NT2/D1 (cell line): ENCODE results near the gene SLC6A13.

Experiments
- DNase-seq: peaks from one replicate; pipeline ENCODE4 v3.0.0-alpha.2; 2011; ENCODE audit warnings: low read depth, low spot score
- H3K27me3 ChIP-seq: 2 replicates; pipeline ENCODE4 v1.6.0; 2011; ENCODE audit warnings: mild to moderate bottlenecking; ENCODE audit not compliant: insufficient read length, insufficient read depth
- H3K36me3 ChIP-seq: 2 replicates; pipeline ENCODE4 v1.6.1; 2011; ENCODE audit warnings: mild to moderate bottlenecking, low read length, mixed read lengths; ENCODE audit not compliant: insufficient read depth, insufficient read length
- H3K4me1 ChIP-seq: 2 replicates; pipeline ENCODE4 v1.5.1; 2011; ENCODE audit not compliant: insufficient read depth, insufficient read length
- H3K4me3 ChIP-seq: 2 replicates; pipeline ENCODE4 v1.5.1; 2011; ENCODE audit warnings: low read depth; ENCODE audit not compliant: insufficient read length
- H3K9ac ChIP-seq: 2 replicates; pipeline ENCODE4 v1.6.0; 2011; ENCODE audit warnings: low read depth; ENCODE audit not compliant: insufficient read length
- H3K9me3 ChIP-seq: 2 replicates; pipeline ENCODE4 v1.5.1; 2011; ENCODE audit warnings: mild to moderate bottlenecking, low read length; ENCODE audit not compliant: insufficient read depth
- SUZ12 ChIP-seq: IDR thresholded peaks from 2 replicates; pipeline ENCODE4 v1.6.1; 2011; ENCODE audit not compliant: insufficient read length, insufficient read depth; ENCODE audit errors: extremely low read depth
- YY1 ChIP-seq: IDR thresholded peaks from 2 replicates; pipeline ENCODE4 v1.6.1; 2011; ENCODE audit not compliant: insufficient read length, insufficient read depth
- ZNF274 ChIP-seq: IDR thresholded peaks from 2 replicates; pipeline ENCODE4 v1.6.1; 2011; ENCODE audit warnings: mild to moderate bottlenecking, low read depth, low read length

SLC6A13 gene

DNA sequence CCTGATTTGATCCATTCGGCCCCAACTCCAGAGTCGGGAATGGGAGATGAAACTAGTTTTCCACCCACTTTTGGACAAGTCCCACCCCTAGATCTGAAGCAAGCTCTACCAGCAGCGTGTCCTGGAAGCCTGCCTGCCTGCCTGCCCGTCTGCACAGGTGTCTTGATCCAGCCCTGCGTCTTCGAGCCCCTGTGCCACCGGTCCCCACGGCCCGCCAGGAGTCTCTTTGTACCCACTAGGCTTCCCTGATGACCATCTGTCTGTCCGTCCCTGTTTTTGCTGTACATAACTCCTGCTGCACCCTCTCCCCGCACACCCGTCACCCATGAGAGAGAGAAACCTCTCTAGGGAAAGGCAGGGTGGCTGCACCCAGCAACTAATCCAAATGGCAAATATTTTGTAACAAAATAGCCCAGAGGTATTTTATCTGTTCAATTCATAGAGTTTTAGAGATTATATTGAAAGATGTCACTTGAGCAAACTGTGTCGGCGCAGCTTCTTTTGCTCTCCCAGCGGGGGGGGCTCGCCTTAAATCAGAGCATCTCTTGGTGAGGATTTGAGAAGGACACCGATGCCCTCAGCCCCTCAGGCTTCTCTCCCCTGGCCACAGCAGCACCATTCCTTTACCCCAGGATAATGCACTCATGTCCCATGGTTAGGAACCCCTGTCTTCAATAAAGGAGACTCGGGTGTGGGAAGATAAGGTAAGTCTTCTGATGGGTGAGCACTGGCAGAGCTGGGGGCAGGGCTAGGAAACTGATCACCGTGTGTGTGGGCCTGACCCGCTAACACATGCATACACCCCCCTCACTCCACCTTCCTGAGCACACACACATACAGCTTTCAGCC lies 84.4 kb downstream of the SLC6A13 start:
- H3K36me3 ChIP-seq: no peaks in the 10 kb centered on the region
- H3K27me3 ChIP-seq: no peaks in the 10 kb centered on the region
- no peak for DNase-seq
- no peaks in the 10 kb centered on the region for H3K9me3 ChIP-seq
- no peak overlapping the region for H3K4me3 ChIP-seq
- H3K9ac ChIP-seq: no peak overlapping the region
- no peak for TF ChIP-seq SUZ12
- no peak for TF ChIP-seq YY1
- no peak for TF ChIP-seq ZNF274
- H3K4me1 ChIP-seq: peaks cover 64% of the 10 kb centered on the region

DNA sequence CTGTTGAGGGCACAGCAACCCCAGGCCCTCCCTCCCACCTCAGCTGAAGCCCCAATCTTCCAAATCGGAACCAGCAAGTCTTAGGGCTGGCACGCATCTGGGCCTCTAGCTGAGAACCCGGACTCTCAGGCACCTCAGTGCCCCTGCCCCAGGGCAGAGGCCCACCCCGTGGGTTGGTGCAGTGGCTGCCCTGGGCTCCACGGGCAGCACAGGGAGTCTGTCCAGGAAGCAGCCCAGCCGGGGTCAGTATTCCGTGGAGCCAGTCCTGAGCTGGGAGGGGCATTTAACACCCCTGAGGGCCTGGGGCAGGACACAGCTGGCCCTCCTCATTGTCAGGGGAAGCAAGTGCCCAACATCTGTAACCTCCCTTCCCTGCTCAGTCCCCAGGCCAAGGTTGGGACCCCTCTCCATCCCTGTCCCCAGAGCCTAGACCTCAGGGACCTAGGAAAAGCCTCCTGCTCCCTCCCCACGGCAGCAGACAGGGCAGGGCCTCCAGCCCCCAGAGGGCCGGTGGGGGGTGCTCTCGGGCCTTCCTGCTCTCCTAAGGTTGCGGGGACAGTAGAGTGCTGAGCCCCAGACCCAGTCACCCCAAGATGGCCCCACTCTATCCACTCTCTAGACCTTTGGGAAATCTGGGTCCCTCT lies 85.2 kb downstream of the SLC6A13 start:
- no peak for TF ChIP-seq SUZ12
- no peak for TF ChIP-seq YY1
- no peak for TF ChIP-seq ZNF274
- no peaks in the 10 kb centered on the region for H3K36me3 ChIP-seq
- DNase-seq: no peak
- no peak overlapping the region for H3K9ac ChIP-seq
- H3K27me3 ChIP-seq: no peaks in the 10 kb centered on the region
- H3K4me3 ChIP-seq: no peak overlapping the region
- peaks cover 70% of the 10 kb centered on the region for H3K4me1 ChIP-seq
- H3K9me3 ChIP-seq: no peaks in the 10 kb centered on the region

DNA sequence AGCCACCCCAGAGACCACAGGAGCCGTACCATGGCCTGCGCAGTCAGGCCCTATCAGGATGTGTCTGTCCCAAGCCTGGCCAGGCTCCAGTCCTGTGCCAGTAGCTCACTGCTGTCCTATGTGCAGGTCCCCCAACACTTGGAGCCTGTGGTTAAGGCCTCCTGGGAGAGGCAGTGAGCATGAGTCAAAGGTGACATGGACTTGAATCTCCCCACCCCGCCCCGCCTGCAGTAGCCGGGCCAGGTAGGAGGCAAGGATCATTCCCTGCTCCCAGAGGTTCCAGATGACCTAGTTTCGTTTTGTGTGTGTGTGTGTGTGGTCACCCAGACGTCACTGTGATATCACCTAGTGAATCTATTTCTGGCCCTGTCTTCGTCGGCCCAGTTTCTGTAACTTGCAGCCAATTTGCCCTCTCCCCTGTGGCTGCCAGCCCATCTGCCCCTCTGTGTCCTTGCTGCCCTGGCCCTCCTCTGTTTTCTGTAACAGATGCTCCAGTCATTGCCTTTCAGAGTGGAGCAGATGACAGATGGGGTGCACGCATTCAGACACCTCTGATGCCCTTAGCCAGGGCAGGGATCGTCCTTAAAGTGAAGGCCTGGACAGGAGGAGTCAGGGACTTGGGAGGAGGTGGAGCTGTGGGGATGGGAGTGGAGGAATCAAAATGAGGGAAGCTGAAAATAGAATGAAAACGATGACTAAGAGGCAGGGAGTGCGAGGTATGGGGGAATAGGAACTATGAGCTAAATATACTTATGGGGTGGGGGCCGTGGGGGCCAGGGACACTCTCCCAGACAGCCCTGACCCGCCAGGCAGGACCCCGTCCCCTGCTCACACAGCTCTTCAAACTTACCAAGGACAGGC lies 86.1 kb downstream of the SLC6A13 start:
- H3K9me3 ChIP-seq: no peaks in the 10 kb centered on the region
- H3K4me1 ChIP-seq: peaks cover 68% of the 10 kb centered on the region
- H3K36me3 ChIP-seq: no peaks in the 10 kb centered on the region
- no peak for TF ChIP-seq SUZ12
- TF ChIP-seq ZNF274: no peak
- no peak for TF ChIP-seq YY1
- no peaks in the 10 kb centered on the region for H3K27me3 ChIP-seq
- no peak overlapping the region for H3K4me3 ChIP-seq
- no peak overlapping the region for H3K9ac ChIP-seq
- no peak for DNase-seq

DNA sequence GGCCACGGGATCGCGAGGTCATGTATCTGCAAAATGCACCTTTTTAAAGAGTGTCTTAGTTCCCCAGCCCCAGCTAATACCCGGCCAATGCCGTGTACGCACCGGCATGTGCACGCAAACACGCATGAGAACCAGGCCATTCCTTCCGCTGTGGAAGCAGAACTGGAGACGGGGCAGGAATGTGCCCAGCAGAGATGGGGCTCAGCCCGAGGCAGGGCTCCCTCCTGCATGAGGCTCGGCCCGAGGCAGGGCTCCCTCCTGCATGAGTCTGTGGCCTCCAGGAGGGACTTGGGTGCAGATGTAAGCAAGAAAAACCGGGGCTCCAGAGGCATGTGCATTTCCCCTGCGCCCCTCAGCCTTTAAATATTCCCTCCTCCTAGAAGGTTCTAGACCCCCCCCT lies 86.9 kb downstream of the SLC6A13 start:
- Histone ChIP-seq H3K9ac (no peak overlapping the region), H3K27me3 (no peaks in the 10 kb centered on the region), H3K4me1 (peaks cover 75% of the 10 kb centered on the region)

DNA sequence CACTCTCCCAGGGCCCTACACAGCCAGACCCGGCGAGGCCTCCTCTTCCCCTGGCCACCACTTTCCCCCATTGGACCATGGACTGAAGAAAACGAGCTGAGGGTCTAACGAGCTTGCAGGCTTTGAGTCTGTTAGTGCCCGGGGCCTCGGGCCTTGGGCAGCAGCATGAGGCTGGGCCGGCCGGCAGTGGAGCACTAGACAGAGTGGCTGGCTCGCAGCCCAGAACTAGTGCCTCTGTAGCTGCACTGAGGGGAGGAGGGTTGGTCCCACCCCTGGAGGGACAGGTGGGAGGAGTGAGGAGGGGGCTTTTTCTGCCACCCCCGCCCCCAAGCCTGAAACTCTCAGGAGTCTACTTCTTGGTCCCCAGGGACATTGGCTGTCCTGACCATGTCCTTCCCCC lies 87.4 kb downstream of the SLC6A13 start:
- H3K4me3 ChIP-seq: no peak overlapping the region
- DNase-seq: no peak
- no peaks in the 10 kb centered on the region for H3K27me3 ChIP-seq
- H3K36me3 ChIP-seq: no peaks in the 10 kb centered on the region
- H3K9ac ChIP-seq: peak overlapping the region; percentile 57
- peaks cover 80% of the 10 kb centered on the region for H3K4me1 ChIP-seq
- no peak for TF ChIP-seq YY1
- no peak for TF ChIP-seq SUZ12
- no peak for TF ChIP-seq ZNF274
- no peaks in the 10 kb centered on the region for H3K9me3 ChIP-seq

More for the DNA sequence above, 86.9 kb downstream of the SLC6A13 start:
- no peak overlapping the region for H3K4me3 ChIP-seq
- TF ChIP-seq YY1 (no peak), SUZ12 (no peak), ZNF274 (no peak)
- DNase-seq: no peak
- H3K9me3 ChIP-seq: no peaks in the 10 kb centered on the region
- no peaks in the 10 kb centered on the region for H3K36me3 ChIP-seq

DNA sequence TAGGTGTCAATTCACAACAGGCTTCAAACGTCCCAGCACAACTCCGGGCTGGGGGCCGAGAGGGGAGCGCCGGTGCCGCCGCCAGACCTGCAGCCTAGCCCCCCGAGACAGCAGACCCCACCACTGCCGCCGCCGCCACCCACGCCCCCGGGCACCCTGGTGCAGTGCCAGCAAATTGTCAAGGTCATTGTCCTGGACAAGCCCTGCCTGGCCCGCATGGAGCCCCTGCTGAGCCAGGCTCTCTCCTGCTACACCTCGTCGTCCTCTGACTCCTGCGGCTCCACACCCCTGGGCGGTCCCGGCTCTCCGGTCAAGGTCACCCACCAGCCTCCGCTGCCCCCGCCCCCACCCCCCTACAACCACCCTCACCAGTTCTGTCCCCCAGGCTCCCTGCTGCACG lies 88.0 kb downstream of the SLC6A13 start:
- H3K4me1 ChIP-seq: peaks cover 84% of the 10 kb centered on the region
- no peaks in the 10 kb centered on the region for H3K9me3 ChIP-seq
- DNase-seq: no peak
- no peaks in the 10 kb centered on the region for H3K27me3 ChIP-seq
- H3K36me3 ChIP-seq: no peaks in the 10 kb centered on the region
- TF ChIP-seq ZNF274 (no peak), YY1 (no peak), SUZ12 (no peak)
- H3K4me3 ChIP-seq: no peak overlapping the region
- H3K9ac ChIP-seq: peak overlapping the region; percentile 1
